GM21737 (cell line): ENCODE measurements around the gene PRDM5.

Experiments
- ATAC-seq: cut with Tn5 transposase; IDR thresholded peaks from one replicate; pipeline ENCODE4 v1.9.1; 2021; ENCODE audit warnings: mild to moderate bottlenecking, moderate library complexity; ENCODE audit not compliant: unreplicated experiment

Gene PRDM5

DNA sequence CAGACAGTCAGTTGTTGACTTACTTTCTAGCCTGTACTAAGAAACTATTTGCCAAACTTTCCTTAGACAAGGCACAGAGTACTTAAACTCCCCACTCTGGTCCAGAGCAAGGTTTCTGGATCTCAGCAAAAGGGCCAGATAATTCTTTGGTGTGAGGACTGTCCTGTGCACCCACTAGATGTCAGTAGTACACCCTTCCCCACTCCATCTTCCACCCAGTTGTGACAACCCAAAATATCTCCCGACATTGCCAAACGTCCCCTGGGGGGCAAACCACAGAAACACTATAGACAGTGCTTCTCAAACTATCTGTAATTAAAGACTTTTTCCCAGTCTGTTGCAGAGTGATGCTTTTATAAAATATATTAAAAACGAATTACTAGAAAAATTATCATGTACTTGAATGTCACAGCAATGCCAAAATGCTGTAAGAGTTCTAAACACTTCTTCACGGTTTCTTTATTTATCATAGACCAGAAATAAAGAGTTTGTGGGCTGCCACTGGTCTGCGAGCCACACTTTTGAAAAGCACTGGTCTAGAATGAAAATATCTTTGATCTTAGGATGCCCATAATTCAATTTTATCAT lies 203.5 kb downstream of the PRDM5 start:
- no peak for ATAC-seq

DNA sequence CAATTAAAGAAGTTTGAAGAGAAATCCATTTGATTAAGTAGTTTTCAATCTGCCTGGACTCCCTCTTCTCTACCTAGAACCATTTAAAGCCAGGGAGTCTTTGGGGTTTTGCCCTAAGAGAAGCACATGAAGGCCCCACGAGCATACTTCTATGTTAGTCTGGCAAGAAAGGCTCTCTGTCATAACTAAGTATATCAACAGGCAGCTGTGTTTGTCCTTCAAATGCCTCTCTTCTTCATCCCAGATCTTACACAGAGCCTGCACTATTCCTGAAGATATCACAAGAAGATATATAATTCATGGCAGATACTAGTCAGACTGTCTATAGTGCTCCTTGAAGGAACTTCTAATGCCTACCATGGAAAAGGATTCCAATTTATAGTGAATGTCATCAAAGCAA lies 206.2 kb downstream of the PRDM5 start:
- ATAC-seq = no peak

- ATAC-seq = no peak
Measured at GRCh38 chr4:120714417-120715010, 208.0 kb downstream of the PRDM5 start.

DNA sequence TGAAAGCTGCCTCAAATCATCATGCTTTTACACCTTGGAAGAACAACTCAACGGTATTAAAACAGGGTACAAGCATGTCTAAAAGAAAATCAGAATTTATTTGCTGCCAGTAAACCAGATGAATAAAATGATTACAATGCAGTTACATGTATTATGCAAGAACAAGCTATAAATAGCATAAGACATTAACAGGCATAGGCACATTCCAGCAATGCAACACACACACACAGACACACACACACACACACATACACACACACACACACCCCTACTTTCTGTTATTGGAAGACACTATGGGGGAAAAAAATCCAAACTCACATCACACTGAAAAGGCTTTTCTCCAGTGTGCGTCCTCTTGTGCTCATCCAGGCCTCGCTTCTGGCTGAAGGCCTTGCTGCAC lies 212.5 kb downstream of the PRDM5 start:
- no peak for ATAC-seq

DNA sequence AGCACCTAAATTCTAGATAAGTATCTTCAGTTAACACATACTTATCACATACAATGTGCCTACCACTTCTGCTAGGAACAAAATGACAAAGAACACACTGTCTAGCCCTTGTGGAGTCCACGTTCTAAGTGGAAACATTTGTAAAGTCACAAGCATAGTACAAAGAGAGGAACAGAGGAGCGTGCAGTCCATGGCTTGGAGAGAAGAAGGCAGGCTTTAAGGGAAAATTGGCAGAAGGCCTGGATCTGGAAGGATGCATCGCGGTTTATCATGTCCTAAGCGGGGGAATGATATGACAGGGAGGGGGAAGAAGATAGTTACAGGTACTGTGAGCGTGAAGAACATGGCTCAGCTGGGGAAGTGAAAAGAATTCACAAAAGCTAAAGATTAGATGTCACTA lies 218.0 kb downstream of the PRDM5 start:
- ATAC-seq = no peak

GRCh38 chr4:120703908-120704307 lies 218.6 kb downstream of the PRDM5 start:
- ATAC-seq = no peak

DNA sequence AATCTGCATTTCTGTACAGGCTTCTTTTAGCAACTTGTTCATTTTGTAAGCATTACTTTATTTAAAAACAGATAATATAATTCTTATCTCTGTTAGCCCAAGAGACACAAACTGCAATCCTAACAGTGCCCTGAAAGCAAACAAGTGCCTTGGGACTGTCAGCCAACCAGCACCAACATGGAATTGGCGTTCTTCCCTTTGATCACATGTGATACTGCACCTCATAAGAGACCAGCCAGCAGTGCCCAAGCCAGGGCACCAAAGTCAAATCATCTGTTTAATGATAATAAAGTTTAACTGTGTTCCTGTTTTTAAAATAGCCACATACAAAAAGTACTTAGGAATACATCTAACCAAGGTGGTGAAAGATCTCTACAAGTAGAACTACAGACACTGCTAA lies 223.2 kb downstream of the PRDM5 start:
- no peak for ATAC-seq

DNA sequence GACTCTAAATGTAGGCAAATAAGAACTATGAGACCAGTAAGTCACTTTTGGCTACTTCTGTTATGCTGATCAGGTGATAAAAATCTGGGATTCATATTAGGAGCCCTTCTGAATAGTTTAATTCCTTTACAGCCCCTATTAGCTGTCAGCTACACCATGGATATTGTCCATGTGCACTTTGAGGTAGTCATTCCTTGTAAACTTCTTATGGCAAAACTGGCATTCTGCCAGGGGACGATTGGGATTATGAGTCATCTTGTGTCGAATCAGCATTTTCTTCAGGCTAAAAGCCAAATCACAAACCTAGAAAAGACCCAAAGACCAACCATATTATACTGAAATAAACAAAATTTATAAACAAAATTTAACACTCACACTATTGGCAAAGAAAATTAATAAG lies 227.6 kb downstream of the PRDM5 start:
- no peak for ATAC-seq

DNA sequence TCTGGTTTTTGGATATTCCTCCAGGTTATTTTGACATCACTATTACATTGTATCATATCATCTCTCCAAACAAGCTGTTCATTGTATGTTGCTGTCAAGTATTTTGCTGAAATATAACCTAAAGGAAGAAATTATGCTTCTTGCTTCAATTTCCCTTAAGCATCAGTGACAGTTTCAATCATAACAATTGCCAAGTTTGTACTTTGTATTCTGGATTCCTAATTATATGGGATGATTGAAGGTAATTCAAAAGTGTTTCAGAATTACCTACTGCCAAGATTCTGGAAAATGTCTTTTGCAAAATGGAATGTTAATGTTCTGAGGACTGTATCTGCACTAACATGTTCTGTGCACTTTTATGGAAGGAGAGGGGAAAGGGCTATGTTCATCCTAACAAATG lies 228.7 kb downstream of the PRDM5 start:
- no peak for ATAC-seq

DNA sequence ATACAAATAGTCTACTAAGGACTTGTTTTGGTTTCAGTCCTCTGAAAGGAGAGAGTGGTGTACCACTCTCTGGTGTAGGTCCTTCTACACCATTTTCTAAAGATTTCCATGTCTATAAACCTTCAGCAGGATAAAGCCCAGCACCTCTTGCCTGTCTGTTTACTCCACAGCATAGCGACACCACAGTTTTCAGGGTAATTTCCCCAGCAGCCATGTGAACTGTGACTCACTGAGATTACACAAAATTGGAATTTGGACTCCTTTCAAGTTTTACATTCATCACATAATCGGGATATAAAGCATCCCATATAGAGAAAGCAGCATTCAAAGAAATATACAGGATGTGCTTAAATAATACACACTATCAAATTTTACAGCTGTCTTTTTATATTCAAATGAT lies 229.6 kb downstream of the PRDM5 start:
- no peak for ATAC-seq

GRCh38 chr4:120691536-120691935 lies 231.0 kb downstream of the PRDM5 start:
- ATAC-seq = no peak

- no peak for ATAC-seq
Measured at GRCh38 chr4:120691106-120691505, 231.4 kb downstream of the PRDM5 start.

DNA sequence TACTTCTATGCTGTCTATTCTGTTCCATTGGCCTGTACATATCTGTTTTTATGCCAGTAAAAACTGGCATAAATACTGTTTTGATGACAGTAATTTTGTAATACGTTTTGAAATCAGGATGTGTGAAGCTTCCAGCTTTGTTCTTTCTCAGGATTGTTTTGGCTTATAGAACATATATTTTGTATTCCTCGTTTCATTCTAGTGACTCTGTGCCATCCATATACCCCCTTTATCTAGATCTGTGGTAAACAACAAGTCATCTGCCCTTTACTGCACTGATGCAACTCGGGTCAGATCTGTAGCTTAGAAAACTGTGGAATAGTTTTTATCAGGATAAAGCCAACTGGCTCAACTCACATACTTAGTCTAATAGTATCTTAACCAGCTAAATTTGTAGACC lies 233.7 kb downstream of the PRDM5 start:
- no peak for ATAC-seq

- ATAC-seq = no peak
Measured at GRCh38 chr4:120685756-120686278, 236.7 kb downstream of the PRDM5 start.

DNA sequence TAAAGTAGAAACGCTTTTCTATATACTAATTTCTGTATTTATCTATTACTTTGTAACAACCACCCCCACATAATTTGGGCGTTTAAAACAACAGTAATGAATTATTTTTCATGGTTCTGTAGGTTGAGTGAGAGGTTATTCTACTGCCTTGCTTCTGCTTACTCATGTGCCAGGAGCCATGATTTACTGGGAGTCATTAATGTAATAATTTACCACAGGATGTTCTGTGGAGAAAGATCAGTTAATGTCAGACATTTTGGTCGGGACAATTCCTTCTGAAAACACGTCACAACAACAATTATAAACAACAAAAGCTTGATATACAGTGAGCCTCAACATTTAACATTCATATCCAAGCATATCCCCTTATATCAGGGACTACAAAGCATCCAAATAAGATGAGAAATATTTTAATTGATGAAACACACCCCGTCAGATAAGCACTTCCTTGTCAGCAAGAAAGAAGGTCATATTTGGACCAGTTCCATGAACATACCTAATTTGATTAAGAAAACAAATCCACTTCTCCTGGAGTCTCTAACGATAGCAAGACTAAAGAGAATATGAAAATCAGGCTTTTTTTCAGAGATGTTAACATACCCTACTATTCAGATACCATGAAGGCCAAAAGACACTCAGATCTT lies 238.5 kb downstream of the PRDM5 start:
- ATAC-seq = no peak

DNA sequence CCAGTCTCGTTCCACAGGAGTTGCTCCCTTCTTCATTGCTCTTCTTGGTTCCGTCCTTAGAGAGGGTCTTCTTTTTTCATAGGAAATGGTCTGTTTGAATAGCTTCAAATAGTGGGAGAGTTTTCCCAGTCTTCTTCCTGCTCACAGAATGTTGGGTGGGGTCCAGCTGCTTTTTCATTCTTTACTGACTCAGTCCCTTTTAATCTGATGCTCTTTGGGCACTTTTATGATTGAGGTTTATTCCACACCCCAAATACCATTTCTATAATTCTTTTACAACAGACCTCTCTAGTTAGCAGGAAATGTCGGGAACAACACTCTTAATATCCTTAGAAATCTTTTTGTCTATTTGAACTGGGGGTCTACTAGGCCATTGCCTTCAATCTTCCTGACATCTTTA lies 239.5 kb downstream of the PRDM5 start:
- no peak for ATAC-seq

GRCh38 chr4:120680647-120681228 lies 241.8 kb downstream of the PRDM5 start:
- ATAC-seq = no peak

DNA sequence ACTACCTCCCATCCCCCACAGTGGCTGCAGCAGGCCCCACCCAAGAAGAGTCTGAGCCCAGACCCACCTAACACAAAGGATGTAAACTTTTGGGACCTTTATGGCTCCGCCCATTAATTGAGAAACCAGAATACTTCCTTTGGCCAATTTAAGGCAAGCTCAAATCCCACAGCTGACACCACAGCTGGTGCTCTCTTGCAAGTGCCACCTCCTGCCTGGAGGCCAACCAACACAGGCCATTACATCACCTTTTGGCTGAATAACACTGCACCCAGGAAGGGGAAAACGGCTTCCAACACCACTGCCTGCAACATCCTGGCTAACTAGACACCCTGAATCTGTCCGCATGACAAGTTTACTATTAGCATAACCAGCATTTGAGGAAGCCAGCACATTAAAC lies 248.8 kb downstream of the PRDM5 start:
- no peak for ATAC-seq

GRCh38 chr4:120672558-120673147 lies 249.9 kb downstream of the PRDM5 start:
- no peak for ATAC-seq

GRCh38 chr4:120672076-120672475 lies 250.4 kb downstream of the PRDM5 start:
- no peak for ATAC-seq

- no peak for ATAC-seq
Measured at GRCh38 chr4:120671538-120671937, 251.0 kb downstream of the PRDM5 start.

DNA sequence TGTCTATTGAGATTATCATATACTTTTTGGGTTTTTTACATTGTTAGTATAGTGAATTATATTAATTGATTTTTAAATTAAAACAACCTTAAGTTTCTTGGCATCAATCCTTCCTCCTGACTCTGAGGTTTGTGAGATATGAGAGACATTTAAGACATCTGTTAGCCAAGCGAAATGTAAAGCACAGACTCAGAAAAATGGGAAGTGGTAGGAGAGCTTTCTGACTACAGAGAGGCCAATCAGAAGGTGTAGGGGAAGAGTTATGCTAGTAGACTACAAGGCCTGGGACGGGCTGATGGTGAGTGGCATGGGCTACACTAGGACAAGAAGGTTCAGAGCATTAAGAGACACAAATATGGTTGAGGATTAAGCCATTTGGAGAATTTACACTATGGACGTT lies 255.4 kb downstream of the PRDM5 start:
- ATAC-seq = no peak
